HG02642 (cell line): ENCODE data around the gene TTI1.
"Not testable (repeated sequence)": the region's sequence is repeated elsewhere in the genome, so short reads cannot be mapped to it uniquely, and the experiment has no call there.

Experiments
- ATAC-seq: cut with Tn5 transposase; IDR thresholded peaks from one replicate; pipeline ENCODE4 v1.9.1; 2021; ENCODE audit warnings: mild to moderate bottlenecking; ENCODE audit not compliant: unreplicated experiment, poor library complexity

The TTI1 gene

DNA sequence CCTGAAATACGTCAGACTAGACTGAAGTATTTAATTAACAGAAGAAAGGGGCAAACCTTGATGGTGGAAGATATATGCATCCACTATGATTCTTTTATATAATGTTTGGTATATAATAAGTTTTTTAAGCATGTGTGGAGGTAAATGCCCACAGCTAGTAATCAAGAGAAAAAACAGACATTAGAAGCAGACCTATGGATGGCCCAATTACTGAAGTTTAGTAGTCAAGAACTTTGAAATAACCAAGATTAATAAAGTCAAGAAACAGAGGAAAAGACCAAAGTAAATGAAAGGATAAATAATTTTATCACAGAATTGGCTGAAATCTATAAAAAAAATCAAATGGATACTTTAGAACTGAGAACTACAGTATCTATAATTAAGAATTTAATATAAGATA lies 15.3 kb downstream of the TTI1 start:
- no peak for ATAC-seq

DNA sequence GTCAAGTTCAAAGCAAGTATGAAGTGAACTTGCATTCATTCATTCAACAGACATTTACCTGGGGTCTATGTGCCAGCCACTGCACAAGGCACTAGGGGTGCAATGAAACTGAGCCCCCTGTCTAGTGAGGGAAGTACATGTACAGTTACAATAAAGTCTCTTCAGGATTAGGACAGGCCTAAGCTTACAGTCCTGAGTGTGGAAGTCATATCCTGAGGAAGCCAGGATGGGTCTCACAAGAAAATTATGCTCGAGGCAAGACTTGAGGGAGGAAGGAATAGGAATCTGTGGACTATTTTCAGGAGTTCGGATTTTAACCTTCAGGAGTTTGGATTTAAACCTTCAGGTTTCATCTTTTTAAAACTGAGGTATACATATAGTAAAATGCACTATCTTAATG lies 19.4 kb downstream of the TTI1 start:
- no peak for ATAC-seq

DNA sequence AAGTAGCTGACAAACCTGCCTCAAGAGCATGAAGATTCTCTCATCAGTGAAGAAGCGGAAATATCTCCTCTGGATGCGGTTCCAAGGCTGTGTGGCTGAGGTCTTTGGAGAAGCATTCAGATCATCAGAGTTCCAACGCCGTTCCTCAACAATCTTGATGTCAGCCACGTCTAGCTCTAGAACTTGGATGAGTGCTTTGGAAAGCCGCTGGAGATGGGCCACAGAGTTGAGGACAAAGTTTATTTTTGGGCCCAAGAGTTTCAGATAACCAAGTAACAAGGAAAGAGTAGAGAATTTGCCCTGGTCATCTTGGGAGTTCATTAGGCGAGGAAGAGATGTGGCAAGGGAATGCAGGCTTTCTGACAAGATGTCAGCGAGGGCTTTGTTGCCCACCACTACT lies 20.9 kb downstream of the TTI1 start:
- no peak for ATAC-seq

DNA sequence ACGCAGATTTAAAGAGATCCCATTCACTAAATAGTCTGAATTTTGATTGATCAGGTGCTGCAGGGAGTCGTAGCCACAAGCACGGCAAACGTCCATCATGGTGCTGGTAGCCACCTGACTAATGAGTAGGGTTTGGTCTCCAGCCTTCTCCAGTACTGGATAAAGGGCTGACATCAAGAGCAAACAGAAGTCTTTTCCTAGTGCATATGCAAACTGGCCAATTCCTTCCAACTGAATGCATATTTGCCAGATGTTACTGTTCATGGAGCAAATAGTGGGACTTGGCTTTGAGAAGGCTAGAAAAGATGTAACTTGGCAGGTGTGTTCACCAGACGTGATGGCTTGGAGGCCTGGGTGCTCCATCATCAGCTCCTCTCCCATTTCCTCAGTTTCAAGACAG lies 21.6 kb downstream of the TTI1 start:
- no peak for ATAC-seq

DNA sequence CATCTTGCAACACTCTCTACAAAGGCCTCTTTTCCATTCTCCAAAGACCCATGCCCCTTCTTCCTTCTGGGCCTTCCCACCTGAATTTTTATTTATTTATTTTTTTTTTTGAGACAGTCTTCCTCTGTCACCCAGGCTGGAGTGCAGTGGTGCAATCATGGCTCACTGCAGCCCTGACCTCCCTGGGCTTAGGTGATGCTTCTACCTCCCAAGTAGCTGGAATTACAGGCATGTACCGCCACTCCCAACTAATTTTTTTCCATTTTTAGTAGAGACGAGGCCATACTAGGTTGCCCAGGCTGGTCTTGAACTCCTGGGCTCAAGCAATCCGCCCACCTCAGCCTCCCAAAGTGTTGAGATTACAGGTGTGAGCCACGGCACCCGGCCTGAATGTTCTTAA lies 23.8 kb downstream of the TTI1 start:
- not testable (repeated sequence) for ATAC-seq

DNA sequence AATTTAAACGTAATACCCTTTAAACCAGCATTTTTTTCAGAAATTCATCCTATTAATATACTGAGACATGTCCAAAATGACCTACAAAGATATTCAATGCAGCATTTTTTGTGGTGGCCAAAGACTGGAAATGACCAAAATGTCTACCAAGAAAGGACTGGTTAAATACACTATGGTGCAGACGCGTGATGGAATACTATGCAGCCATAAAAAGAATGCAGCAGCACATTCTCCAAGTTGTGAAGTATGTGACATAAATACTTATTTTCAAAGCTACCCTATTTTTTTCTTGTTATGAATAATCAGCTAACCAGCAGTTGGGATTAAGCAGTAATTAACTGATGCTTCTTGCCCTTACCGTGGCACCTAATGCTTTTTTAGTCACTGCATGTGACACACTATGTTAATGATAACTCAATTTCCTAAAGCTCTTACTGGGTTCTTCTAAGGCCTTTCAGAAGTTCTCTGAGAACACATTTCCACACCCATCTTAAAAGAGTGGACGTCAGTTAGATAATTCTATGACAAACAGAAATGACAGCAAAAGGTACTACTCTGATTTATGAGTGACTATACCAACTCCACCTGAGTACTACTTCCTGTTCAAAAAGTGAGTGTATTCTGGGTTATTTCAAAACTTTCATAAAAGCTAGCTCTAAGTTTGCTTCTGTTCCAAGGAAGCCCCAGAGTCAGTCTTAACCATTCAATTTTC lies 24.9 kb downstream of the TTI1 start:
- no peak for ATAC-seq

DNA sequence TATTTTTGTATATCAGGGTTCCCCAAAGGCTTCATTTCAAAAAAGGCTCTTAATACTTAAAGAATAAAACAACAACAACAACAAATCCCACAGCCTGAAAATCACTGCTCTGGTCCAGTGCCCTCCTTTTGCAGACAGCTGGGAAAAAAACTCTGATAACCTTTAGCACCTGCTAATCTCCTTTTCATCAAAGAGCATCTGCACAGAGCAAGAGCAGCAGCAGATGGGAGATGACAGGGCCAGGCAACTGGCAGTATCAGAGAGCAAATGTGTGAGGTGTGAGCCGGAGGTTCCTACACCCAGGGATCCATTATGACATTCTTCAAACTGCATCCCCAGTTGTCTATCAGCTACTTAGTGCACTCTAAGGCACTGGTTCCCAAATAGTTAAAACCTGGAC lies 25.7 kb downstream of the TTI1 start:
- no peak for ATAC-seq

DNA sequence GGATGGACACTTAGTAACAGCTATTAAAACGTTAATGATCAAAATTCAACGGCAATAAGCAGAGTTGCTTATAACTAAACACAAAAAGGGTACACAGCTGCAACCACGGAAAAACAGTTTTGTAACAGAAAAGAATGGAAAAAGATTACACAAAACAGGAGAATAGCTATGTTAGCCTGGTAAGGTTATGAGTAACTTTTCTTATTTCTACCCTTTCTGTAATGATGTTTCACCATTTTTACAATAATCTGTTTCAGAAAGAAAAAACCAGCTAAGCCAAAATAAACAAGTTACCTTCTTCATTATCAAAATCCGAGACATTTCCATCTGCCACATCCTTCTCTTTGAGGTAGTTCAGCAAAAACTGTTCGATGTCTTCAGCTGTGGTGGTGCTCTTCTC lies 27.4 kb downstream of the TTI1 start:
- no peak for ATAC-seq

DNA sequence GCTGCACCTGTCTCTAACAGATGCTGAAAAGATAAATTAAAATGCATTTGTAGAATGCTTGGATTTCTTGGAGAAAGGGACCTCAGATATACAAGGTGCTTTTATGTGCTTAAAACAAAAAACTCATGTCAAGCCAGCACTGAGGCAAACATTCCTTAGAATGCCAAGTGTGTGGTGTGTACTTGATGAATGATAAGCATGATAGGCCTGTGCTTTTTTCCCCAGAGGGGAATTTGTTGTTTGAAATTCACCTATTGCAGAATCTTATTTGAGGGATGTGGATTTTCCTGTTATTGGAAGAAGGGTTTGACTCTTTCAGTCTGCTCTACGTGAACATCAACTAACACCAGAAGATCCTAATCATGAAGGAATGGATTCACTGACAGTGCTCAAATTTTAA lies 28.8 kb downstream of the TTI1 start:
- no peak for ATAC-seq

DNA sequence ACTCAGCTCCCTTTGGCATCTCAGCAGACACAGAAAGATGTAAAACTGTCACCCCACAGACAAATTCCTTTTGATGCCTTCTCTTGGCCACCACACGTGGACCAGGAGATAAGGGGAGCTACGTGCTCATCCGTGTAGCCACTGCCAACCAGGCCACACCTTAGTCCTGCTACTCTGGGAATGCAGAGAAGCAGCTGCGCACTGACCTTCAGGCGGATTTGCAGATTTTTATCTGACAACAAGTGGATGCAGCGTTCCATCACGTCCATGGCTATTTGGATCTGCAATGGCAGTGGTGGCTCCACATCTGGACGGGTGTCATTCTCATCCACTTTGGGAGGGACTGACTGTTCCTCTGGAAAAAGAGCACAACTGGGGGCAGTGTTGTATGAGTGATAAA lies 30.8 kb downstream of the TTI1 start:
- no peak for ATAC-seq

DNA sequence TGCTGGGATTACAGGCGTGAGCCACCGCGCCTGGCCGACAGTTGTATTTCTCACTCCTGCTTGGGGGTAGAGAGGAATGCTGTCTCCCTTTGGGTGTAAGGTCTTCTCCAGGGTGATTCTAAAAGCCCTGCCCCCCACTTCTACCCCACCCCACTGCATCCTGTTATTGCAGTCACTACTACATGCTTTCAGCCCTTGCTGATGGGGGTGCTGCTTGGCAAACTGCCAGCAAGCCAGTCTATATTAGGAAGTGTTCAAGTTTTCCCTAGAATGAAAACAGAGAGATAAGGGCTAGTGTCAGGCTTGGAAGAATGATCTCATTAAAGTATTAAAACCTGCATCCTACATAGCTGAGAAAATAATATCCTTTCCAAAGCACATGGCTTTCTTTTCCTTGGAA lies 31.3 kb downstream of the TTI1 start:
- ATAC-seq: no peak

DNA sequence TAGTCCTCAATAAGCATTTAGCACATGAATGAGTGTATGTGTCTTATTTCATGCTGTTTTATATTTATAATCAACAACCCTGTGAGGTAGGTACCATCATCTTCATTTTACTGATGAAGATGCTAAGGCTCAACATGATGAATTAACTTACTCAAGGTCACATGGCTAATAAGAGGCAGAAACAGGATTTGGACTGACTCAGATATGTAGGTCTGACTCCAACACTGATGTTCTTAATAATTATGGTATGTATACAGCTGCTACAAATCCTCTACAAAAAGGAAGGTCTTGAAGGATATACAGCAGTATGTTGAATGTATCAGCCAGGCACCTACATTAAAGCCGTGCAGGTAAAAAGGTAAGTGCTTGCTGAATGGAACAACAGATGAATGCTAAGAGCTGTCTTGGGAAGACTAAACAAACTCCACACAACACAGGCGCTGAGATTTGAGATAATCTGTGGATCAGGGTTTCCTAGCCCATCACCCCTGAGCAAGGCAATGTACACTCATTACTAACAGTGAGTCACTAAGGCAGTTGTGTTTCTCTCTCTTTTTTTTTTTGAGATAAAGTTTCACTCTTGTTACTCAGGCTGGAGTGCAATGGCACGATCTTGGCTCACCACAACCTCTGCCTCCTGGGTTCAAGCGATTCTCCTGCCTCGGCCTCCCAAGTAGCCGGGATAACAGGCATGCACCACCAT lies 31.9 kb downstream of the TTI1 start:
- no peak for ATAC-seq

DNA sequence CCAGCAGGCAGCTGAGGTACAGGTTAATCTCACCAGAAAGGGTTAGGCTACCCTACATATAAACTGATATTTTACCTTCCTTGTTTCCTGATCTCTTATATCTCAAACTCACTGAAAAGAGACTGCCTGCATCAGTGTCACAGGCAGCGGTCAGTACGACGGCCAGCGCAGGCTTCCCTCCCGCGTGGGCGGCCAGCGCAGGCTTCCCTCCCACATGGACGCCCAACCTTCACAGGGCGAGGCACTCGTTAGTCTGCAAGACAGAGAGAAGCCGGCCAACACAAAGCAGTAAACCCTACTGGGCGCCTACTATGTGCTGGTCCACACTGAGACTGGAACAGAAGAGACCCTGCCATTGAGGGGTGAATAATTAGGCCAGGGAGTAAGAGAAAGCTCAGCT lies 33.0 kb downstream of the TTI1 start:
- no peak for ATAC-seq

DNA sequence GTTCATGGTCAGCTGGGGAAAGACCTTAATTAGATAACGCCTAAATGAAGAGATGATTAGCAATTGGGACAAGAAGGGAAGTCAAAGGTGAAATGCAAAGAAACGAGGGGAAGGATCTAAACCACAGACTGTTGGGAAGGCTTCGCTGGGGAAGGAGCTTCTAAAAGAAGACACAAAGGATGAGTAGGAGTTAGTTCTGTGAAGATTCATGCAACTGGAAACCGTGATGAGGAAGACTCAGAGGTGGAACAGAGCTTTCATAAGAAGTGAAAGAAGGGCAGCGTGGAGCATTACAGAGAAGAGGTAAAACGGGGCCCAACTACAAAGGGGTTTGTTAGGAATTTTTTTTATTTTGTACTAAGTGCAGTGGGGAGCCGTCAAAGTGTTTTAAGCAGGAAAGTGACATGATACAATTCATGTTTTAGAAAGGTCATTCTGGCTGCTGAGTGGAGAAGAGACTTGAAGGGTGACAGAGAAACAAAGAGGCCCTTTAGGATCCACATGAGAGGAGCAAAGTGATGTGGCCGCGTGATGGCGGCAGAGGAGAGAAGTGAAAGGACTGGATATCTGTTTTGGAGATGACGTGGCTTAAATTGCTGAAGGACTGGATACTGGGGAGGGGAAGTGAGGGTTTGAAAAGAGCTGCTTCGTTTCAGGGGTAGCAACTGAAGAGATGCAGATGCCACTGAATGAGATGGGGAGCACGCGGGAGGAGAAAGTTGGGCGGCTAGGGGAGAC lies 33.6 kb downstream of the TTI1 start:
- no peak for ATAC-seq

DNA sequence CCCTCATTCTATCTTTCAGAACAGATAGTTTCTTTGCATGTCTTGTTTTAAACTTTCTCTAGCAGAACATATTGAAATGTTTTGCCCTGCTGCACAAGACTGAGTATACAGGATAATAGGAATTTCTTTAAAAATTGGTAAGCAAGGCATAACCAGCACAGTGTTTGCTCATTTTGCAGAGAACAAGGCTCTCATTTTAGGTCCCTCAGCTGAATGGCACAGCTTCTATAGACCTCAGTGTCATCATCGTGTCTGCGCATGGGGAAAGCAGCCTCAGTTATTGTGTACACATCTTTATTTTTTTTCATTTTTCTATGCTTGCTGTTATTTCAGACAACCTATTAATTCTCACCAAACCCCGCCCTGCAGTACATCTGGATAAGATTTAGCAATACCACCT lies 35.7 kb downstream of the TTI1 start:
- no peak for ATAC-seq

DNA sequence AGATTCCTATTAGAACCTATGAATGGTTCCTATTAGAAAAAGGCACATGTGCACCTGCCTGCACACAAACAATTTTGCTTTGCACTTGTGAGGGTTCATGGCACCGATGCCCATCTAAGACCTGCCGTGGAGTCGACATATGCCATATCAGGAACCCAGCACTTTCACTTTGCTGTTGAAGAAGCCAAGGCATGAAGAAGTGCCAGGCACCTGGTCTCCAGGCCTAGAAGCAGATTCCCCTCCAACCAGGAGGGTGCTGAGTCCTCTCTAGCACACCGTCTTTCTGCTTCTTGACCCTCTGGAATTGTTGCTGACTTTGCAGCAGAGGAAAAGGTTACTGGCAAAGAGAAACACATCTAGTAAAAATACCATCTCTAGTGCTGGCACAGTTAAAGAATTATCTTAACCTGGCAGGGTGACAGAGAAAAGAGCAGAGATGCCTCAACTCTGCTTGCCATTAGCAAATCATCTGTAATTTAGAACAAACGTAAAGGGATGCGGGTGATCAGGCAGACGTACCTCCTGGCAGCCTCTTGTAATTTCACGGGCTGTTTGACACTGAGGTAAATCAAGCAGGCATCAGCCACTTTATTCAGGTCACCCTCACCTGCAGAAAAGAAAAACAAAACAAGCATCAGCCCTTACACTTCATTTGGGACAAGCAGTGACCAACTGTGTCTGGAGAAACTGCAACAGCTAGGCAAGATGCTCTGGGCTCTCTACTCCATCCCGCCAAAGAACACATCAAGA lies 37.2 kb downstream of the TTI1 start:
- no peak for ATAC-seq

DNA sequence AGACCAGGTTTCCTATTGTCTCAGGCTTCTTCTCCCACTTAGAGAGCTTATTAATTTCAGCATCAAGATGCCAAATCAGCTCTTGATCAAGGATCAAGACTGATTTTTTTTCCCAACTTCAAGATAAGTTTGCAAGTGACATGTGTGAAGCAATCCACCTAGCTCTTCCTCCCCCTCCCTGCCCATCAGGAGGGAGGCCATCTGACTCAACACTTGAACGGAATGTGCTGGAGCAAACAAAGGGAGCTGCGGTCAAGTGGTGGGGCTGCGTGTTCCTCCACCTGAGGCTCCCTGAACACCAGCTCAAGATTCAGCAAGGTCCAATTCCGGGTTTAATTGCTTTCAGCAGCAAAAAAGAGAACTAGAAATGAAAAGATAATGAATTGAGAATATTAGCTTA lies 38.7 kb downstream of the TTI1 start:
- no peak for ATAC-seq

DNA sequence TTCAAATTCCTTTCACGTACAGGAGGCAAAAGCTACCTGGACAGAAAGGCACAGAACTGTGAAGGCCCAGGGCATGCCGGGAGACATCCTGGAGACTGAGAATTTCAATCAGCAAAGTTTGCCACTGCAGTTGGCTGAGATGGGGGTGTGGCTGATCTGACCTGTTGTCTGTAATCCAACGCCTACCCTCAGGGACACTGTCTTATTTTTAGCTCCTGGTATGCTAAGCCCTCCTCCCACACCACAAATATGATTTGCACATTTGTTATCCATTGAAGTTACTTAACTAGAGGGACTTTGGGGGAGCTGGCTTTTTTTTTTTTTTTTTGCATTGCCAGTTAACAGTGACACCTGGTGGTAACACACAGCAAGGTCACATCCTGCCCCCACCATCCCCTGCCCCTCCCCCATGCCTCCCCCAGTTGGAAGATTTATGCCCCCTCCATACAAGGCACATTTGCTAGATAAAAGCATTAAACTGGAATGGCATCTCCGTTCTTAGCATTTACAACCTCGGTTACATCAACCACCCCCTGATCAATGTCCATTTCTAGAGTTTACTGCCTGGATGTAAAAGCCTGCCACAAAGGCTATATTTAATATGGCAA lies 40.4 kb downstream of the TTI1 start:
- no peak for ATAC-seq

DNA sequence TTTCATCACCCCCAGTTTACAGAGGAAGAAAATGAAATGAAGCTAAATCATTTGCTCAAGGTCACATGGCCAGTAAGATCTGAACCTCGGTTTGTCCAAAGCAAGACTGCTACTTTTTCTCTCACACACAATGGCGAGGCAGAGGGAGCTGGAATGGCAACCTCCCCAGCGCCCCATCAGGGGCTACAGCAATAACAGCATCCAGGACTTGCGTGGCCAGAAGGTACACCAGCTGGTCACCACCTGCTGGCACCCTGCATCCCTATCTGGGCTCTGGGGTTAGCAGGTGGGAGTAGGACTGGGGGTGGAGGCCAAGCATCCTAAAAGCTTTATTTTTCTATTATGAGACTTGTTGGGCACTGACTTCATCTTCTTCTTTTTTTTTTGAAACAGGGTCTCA lies 41.3 kb downstream of the TTI1 start:
- no peak for ATAC-seq

DNA sequence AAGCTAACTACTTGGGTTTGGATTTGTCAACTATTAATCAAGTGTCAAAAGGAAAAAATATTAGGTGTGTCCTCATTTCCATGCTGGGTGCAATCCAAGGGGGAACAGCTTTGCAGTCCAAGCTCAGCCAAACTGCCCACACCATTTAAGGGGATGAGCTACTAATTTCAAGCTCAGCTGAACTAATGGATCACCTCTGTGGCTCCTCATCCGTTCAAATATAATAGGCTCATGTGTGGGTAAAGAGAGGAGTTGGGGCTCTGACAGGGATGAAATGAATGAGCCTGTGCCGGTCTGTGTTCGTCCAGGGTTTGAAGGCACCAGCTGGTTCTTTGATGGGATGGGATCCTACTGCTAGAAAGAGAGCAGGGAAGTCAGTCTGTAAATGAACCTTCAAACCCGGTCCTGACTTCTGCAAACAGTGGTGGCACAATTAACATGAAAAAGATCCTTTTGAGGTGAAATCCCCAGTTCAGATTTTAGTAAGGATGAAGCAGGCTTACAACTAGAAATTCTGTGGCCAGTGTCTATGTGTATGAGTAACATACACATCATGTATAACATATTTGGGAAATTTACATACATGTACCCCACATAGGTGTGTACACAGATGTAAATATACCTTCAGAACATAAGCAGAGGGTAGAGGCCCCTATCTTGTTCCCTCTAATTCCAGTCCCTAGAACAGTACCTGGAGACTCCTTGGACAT lies 41.9 kb downstream of the TTI1 start:
- no peak for ATAC-seq
